GM19240 (cell line): ENCODE data around the gene CACNA1B.

Experiments
- DNase-seq: peaks from one replicate; pipeline ENCODE4 v3.0.0; 2011; ENCODE audit warnings: low spot score; ENCODE audit not compliant: insufficient read length

CACNA1B gene

DNA sequence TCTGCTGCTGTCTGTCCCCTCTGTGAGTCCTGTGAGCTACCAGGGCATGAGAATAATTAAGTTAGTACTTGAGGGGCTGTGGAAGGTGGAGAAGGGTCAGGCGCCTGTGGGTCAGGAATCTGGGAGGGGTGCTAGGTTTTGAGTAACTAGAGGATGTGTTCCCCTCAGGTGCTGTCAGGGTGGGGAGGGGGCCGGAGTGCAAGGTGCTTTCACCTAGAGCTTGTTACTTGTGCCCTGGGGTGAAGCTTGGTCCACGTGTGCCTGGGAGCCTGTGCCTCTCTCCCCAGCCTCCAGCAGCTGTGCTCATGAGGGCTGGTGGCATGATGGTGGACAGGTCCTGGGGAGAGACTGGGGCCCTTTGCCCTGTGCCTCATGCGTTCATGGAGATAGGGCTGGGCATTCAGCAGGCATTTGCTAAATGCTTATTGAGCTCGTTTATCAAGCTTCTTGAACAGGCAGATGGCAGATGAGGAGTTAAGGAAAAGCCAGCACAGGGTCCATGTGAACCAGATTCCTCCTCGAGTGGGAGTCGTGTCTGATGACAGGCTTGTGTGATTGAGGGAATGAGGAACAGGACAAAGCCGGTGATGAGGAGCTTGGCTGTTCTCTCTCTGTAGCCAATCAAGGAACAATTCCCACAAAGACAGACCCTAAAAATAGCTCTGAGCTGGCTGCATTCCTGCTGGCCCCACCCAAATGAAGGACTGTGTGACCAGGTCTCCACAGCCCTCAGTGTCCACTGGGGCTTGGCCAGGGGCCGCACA is 40.9 kb downstream of the CACNA1B start:
- DNase-seq, result no peak

DNA sequence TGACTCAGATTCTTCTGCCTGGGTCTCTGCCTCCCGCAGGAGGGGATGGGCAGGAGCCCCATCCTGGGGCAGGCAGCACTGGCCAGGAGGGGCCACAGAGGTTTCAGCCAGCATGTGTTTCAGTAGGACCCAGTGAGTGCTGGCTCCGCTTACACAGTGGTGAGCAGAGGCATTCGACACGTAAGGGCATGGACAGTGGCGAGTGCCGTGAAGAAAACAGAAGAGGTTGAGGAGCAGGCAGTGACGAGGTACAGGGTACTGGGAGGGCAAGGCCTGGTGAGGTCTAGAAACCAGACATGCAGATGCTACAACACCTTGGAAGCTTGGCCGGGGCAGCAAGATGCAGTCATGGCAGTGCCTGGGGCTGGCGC is 41.5 kb downstream of the CACNA1B start:
- no peak for DNase-seq

DNA sequence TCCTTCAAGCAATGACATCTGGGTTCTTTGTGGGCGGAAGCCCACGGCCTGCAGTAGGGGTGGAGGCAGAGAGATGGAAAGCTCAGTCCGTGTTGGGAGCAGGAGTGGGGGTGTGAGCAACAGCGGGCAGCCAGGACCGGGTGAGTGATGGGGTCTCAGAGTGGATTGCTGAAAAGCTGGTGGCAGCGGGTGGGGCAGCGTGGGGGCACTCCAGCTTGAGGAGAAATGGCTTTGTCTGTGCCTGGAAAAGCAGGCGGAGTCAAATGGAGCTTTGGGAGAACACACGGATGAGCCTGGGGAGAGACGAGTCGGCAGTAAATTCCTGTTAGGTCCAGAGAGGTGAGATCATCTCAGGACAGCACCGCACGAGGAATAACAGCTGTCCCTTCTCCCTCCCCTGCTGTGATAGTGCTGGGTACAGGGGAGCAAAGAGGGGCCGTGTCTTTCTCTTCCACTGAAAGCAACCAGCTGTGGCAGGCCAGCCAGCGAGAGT is 42.1 kb downstream of the CACNA1B start:
- no peak for DNase-seq

DNA sequence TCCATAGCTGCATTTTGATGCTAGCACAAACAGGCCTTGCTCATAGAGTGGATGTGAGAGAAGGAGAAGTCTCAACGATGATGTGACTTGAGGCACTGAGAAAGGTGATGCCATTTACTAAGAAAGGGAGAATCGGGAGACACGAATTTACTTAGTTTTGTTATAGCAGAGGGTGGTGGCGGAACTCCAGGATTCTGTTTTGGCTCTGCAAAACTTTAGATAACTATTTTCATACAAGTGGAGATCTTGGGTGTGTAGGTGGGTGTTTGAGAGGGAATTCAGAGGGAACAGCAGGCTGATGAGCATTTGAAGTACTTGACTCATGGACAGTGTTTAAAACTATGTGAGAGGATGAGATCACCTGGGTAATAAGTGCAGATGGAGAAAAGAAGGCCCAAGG is 43.2 kb downstream of the CACNA1B start:
- no peak for DNase-seq

DNA sequence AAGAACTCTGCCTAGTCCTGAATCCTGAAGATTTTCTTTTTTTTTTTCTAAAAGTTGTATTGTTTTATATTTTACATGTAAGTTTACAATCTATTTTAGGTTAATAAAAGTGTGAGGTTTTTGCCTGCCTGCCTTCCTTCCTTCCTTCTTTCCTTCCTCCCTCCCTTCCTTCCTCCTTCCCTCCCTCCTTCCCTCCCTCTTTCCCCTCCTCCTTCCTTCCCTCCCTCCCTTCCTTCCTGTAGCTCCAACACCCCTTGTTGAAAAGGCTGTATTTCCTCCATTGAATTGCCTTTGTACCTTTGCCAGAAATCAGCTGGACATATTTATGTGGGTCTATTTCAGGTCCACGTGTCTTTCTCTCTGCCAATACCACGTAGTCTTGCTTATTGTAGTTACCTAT is 46.6 kb downstream of the CACNA1B start:
- DNase-seq, result no peak

DNA sequence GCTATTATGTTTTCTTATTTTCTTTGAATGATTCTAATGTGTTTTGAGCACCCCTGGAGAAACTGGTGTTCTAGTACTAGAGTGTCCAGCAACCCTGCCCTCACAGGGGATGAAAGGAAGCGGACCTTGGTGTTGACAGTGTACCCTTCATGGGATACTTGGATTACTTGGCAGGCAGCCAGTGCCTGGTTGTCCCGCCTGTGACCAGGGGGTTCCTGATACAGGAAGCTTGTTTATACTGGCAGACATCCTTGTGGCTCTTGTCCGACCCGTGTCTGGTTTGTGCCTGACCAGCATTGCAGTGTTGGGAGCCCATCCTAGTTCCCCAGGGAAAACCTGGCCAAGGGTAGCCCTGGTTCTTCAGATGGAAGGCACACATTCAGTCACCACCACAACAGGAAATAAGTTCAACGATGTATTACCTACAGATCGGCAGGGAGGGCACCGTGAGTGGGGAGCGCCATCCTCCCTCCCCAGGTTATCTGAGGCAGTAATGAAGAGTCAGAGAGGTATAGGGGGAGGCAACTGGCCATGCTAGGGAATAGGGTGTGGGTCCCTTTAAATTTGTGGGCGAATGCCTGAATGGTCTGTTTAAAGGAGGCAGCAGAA is 47.3 kb downstream of the CACNA1B start:
- no peak for DNase-seq

DNA sequence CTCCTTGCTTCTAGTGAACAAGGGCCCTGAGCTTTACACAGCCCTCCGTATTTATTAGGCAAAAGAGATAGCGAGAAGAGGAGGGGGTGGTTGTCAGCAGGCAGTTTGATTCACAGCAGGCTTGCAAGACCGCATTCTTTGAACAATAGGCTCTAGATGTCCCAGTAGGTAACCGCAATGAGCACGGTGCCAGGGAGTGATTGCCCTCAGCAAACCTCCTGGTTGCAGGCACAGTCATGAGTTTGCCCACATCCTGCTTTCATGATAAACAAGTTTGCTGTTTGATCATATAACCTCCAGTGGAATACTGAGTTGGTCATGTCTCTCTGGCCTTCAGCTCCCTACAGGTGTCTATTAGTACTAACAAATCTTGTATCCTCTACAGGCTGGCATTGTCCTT is 66.1 kb downstream of the CACNA1B start:
- DNase-seq, result no peak

DNA sequence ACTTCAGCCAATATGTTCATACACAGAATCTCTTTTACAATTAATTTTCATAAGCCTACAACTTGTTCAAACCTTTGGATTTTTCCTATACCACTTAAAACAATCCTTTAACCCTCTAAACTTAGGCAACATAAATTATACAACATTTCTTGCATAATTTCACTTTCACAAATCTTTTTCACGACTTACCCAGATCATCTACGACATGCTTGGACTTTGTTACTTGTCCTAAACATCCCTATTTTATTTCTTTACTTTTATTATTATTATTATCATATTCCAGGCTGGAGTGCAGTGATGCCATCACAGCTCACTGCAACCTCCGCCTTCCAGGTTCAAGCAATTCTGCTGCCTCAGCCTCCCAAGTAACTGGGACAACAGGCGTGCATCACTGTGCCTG is 68.0 kb downstream of the CACNA1B start:
- DNase-seq, result no peak

DNA sequence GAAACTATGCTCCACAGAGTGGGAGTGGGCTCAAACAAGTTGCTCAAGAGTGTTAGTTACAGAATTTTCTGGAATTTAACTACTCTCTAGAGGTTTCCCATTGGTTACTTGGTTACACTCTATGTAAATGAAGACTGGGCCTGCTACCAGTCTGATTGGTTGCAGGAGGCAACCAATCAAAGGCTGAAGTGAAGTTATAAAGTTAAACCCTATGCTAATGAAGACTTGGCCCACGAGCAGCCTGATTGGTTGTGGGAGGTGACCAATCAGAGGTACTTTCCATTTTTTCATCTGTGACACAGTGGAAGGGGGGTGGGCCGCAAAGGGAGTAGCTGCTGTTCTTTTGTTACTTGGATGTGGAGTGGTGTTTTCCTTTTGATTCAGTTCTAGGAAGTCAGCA is 69.4 kb downstream of the CACNA1B start:
- no peak for DNase-seq

DNA sequence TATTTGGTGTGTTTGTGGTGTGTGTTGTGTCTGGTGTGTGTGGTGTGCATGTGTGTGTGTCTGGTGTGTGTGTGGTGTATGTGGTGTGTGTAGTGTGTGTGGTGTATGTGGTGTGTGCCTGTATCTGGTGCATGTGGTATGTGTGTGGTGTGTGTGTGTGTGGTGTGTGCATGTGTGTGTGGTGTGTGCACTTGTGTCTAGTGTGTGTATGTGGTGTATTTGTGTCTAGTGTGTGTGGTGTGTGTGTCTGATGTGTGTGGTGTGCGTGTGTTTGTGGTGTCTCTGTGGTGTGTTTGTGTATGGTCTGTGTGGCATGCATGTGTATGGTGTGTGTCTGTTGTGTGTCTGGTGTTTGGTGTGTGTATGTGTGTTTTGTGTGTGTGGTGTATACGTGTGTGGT is 71.1 kb downstream of the CACNA1B start:
- DNase-seq, result no peak

DNA sequence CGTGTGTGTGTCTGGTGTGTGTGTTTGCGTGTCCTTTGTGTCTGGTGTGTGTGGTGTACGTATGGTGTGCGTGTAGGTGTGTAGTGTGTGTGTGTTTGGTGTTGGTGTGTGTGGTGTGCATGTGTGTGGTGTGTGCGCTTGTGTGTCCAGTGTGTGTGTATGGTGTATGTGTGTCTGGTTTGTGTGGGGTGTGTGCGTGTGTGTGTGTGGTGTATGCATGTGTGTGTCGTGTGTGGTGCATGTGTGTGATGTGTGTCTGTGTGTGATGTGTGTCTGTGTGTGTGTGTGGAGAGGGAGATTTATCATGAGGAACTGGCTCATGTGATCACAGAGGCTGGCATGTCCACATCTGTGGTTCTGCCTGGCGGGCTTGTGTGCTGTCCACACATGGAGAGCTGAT is 71.7 kb downstream of the CACNA1B start:
- DNase-seq, result no peak

DNA sequence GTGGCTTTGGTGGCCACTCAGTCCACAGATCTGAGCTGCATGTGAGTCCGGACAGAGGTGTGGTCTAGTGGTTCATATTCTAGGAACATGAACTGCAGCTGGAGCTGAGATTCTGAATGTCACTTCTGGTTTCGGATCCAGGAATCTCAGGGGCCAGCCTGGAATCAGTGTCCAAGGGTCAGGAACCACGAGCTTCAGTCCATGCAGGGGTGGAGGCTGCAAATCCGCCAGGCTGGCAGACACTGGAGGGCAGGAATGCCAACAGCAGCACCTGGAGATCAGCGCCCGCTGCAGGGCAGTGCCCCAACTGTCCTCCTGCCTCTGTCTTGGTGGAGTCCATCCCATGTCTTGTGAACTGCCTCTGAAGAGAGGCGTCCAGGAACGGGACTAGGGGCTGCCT is 73.5 kb downstream of the CACNA1B start:
- no peak for DNase-seq

DNA sequence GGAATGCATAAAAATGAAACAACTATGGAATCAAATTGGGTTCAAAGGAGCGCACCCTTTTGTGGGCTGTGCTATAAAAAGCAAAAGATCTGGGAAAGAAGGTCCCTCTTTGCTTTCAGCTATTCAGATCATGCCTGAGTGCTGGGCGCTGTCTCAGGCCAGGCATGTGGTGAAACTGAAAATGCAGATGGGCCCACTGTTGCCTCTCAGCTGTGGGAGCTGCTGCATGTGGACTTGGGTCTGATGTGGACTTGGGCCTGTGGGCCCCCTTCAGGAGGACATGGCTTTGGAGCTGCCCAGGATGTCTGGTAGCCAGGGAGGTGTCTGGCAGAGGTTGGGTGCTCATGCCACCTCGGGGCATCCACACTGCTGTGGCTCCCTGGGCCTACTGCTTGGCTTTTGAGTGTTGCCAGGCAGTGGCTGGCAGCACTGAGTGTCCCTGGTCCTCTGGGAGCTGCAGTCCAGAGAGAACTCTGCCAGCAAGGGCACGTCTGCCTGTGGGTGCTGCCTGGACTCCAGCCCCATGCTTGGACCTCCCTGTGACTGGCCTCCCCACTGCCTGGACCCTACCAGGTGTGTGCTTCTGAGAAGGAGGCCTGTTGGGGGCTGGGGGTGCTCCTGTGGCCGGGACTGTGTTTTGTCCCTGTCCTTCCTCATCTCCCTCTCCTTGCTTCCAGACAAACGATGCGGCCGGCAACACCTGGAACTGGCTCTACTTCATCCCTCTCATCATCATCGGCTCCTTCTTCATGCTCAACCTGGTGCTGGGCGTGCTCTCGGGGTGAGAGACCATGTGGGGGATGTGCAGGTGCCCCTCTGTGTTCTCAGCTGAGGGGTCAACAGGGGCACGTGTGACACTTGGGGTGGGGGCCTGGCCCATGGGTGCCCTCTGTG is 74.3 kb downstream of the CACNA1B start:
- DNase-seq, result no peak

DNA sequence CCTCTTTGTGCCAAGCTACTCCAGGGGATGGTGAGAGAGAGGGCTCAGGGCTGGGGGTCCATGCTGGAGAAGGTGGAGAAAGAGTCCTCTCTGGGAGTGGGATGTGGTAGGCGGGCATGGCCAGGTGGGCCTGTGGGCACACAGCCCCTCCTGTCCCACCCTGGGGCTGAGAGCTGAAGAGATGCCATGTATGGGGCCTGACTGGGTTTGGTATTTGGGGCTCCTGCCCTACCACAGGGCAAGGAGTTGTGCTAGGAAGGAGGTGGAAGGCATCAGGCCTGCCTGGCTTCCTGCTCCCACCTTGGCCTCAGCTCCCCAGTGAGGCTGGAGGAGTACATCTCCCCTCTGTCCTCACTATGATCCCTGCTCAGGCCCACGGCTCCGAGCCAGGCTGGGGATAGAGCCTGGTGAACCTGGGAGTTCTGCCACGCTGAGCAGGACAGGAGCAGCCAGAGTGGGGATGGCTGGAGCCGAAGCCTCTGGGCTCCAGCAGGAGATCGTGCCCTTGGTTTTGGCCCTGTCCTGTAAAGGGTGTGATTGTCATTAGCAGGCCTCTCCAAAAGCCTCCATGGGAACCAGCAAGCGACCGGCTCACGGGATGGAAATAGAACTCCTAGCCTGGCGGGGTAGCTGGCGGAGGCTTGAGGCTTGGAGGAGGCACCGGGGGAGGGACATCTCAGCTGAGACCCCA is 75.5 kb downstream of the CACNA1B start:
- DNase-seq, result no peak

DNA sequence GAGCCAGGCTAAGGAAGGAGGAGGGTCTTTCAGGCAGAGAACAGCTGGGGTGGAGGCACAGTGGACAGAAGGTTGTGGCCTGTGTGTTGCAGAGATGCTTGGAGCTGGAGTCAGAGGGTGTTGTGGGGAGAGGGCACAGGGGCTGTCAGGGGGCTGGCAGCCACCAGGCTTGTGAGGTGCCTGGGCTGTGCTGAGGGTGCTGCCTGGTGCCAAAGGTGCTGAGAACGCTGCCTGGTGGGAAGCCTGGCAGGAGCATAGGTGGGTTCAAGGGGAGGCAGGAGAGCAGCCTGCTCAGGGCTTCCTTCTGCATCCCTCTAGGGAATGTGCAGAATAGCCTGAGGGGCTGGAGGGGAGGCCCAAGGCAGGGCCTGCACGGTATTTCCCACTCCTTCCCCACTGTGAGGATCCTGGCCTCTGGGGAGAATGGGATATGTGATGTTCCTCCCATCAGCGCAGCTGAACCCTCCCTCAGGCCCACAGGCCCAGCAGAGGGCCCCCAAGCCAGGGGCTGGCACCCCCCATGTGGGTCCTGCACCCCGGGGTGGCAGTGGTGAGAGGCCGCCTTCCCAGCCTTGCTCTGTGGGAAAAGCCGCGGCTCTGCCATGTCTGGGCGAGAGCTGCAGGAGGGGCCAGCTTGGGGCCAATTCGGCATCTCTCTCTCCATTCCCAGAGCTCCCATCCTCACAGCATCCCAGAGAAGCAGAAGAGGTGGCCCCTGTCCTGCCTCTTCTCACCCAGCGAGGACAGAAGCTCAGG is 76.3 kb downstream of the CACNA1B start:
- no peak for DNase-seq

DNA sequence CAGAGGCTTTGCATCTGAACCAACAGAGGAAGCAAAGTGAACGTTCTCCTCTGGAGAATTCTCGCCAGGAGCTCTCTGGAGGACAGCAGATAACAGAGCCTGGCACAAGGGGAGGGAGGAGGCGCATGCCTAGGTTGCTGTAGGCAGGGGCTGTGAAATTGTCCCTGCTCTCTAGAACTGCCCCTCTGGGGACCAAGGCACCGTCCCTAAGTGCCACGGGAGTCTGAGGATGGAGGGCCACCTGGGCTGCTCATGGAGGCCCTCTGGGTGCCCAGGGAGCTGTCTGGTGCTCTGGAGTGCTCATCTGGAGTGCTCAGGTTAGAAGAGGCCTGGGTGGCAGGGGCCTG is 77.6 kb downstream of the CACNA1B start:
- DNase-seq, result no peak

DNA sequence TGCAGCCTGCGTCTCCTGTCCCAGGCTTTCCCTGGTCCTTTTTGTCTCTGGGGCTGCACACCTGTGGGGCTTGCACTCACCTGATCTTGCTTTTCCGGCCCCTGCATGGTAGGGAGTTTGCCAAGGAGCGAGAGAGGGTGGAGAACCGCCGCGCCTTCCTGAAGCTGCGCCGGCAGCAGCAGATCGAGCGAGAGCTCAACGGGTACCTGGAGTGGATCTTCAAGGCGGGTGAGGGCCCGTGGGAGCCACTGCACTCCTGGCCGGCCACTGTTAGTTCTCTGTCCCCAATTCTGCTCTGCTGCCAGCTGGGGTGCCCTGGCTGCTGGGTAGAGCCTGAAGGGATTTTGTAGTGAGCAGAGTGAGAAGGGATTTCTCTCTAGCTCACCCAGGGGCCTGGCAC is 78.0 kb downstream of the CACNA1B start:
- DNase-seq, result no peak

DNA sequence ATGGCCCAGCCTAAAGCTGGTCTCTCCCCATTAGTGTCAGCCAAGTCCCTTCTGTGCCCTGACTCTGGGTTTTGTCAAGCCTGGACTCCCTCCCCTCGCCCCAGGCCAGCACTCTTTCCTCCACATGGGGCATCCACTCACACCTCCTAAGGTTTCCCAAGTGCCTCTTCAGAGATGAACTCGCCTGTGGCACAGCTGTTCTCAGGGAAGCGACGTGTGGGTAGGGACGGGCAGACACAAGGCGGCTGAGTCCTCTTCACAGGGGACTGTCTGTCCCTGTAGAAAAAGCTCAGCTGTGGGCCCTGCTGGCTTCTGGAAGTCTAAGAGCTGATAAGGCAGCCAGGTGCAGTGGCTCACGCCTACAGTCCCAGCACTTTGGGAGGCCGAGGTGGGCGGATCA is 78.5 kb downstream of the CACNA1B start:
- no peak for DNase-seq

DNA sequence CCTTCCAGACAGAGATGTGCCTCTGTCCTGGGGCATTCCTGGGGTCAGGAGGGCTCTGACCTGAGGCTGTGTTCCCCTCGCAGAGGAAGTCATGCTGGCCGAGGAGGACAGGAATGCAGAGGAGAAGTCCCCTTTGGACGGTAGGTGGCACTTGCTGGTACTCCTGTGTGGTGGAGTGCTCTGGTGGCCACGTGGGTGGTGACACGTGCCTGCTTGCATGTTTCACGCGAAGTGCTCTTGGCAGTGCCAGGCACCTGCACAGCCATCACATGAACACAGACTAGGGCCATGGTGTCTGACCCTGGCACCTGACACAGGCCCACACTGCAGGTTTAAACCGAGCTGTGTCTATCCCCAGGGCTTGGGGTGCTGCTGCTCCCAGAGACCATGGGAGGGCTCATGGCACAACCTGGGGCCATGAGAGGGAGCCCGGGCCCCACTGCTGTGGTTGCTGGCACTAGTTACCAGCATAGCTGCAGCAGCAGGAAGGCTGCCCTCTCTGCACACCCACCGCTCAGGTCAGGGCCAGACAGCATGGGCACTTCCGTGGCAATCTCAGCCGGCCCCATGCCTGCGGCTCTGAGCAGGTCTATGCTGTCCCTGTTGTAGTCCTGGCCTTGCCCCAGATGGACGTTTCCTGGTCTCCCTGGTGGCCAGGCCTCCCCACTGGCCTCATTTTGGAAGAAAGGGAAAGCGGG is 79.3 kb downstream of the CACNA1B start:
- DNase-seq, result no peak

DNA sequence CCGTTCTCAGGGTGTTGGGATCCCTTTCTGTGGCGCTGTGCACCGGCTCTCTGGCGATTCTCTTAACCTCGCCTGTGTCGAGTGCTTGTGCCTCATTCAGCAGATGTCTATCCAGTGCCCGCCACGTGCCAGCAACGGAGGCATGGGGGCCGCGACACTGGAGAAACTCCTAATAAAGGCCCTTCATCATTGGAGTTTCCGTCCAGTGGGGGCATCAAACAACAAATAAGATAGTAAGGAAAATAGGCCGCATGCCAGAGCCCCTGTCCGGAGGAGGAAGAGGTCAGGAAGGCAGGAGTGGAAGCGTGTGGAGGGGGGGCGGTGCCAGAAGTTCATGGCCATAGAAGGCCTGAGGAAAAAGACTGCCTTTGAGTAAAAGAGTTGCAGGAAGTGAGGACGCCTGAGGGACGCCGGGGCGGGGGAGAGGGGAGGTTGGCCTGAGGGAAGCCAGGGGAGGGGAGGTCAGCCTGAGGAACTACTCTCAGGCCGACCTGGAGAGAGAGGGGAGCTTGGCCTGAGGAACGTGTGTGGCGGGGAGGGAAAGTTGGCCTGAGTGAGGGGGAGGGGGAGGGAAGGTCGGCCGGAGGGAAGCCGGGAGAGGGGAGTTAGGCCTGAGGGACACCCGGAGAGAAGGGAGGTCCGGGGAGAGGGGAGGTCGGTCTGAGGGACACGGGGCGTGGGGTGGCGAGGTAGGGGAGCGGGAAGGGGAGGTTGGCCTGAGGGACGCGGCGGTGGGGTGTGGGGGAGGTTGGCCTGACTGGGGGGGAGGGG is 82.2 kb downstream of the CACNA1B start:
- DNase-seq, result no peak
